ENCODE data around the gene ZSCAN30. TPM values are rescaled to one million over a fixed set of nuclear protein-coding genes. Genes with fewer than 3 reads are reported as not detected.

ZSCAN30 gene
- total RNA-seq, 1 donor from 2014 or later: 12.0 TPM

Other genes starting within 250 kb of the ZSCAN30 start
- 101 TPM for gene MAPRE2, start 248.8 kb downstream of the ZSCAN30 start, total RNA-seq
- gene ZNF397, start 49.2 kb downstream of the ZSCAN30 start, total RNA-seq: 12.7 TPM
- gene ZNF24, start 54.2 kb upstream of the ZSCAN30 start, total RNA-seq: 44.4 TPM
- gene ZNF396, start 87.1 kb upstream of the ZSCAN30 start, total RNA-seq: 0.48 TPM
- gene INO80C, start 207.7 kb upstream of the ZSCAN30 start, total RNA-seq: 23.1 TPM

Measured in Right ventricle myocardium superior (tissue), 1 donor.